MG63 (cell line): ENCODE results near the gene OR51A4. TPM values are rescaled to one million over a fixed set of nuclear protein-coding genes. Genes with fewer than 3 reads are reported as not detected.
"Not testable (repeated sequence)": the region's sequence is repeated elsewhere in the genome, so short reads cannot be mapped to it uniquely, and the experiment has no call there.

Experiments used
- DNase-seq: peaks from one replicate; pipeline ENCODE4 v3.0.0-alpha.2; 2020
- H3K27me3 ChIP-seq: fragments of 250-450 bp; sonication (Bioruptor Pico); 2 replicates; pipeline ENCODE4 v1.5.1; 2020; ENCODE audit warnings: mild to moderate bottlenecking, moderate library complexity
- H3K36me3 ChIP-seq: fragments of 250-450 bp; sonication (Bioruptor Pico); 2 replicates; pipeline ENCODE4 v1.5.1; 2020; ENCODE audit warnings: mild to moderate bottlenecking, moderate library complexity
- H3K4me3 ChIP-seq: fragments of 250-450 bp; sonication (Bioruptor Pico); 2 replicates; pipeline ENCODE4 v1.5.1; 2020; ENCODE audit warnings: mild to moderate bottlenecking, moderate library complexity
- H3K9me3 ChIP-seq: fragments of 250-450 bp; sonication (Bioruptor Pico); 2 replicates; pipeline ENCODE4 v1.5.1; 2020; ENCODE audit warnings: mild to moderate bottlenecking, moderate library complexity
- total RNA-seq: library from RNA; depleted of rRNA; stranded (reverse); fragments of >200 nt; shearing (Covaris generic); gene quantifications from 2 replicates; pipeline ENCODE4 v1.2.3, GENCODE V29; 2014; ENCODE audit warnings: low replicate concordance; rRNA removed

The OR51A4 gene
- total RNA-seq: not detected in 2 replicates

GRCh38 chr11:4947505-4947904 lies at the start of gene OR51A4:
Gene OR51A4 (minus strand): TSS chr11:4947605. CDS start chr11:4947100, 505 bp downstream.
- DNase-seq: no peak
- no peaks in the 10 kb centered on the region for H3K36me3 ChIP-seq
- H3K9me3 ChIP-seq: no peaks in the 10 kb centered on the region
- no peaks in the 10 kb centered on the region for H3K27me3 ChIP-seq
- no peak within 1 kb of the TSS for H3K4me3 ChIP-seq

- Histone ChIP-seq H3K27me3 (no peaks in the 10 kb centered on the region), H3K36me3 (no peaks in the 10 kb centered on the region), H3K9me3 (no peaks in the 10 kb centered on the region), H3K4me3 (no peak within 1 kb of the TSS)
- no peak for DNase-seq
Measured at GRCh38 chr11:4994551-4994950, 47.1 kb upstream of the OR51A4 start, which contains the start of gene OR51L1. Gene OR51L1 (plus strand): TSS chr11:4994851. CDS start chr11:4998983, 4,132 bp downstream.

GRCh38 chr11:4991060-4991459 lies 43.7 kb upstream of the OR51A4 start:
- Histone ChIP-seq H3K9me3 (no peaks in the 10 kb centered on the region), H3K27me3 (no peaks in the 10 kb centered on the region), H3K4me3 (no peak overlapping the region), H3K36me3 (no peaks in the 10 kb centered on the region)
- no peak for DNase-seq

- DNase-seq: no peak
- no peaks in the 10 kb centered on the region for H3K36me3 ChIP-seq
- no peak overlapping the region for H3K4me3 ChIP-seq
- no peaks in the 10 kb centered on the region for H3K9me3 ChIP-seq
- H3K27me3 ChIP-seq: no peaks in the 10 kb centered on the region
Measured at GRCh38 chr11:4983841-4984240, 36.4 kb upstream of the OR51A4 start.

GRCh38 chr11:4982678-4983077 lies 35.3 kb upstream of the OR51A4 start:
- Histone ChIP-seq H3K36me3 (no peaks in the 10 kb centered on the region), H3K9me3 (no peaks in the 10 kb centered on the region), H3K27me3 (no peaks in the 10 kb centered on the region), H3K4me3 (no peak overlapping the region)
- no peak for DNase-seq

GRCh38 chr11:4979036-4979435 lies 31.6 kb upstream of the OR51A4 start:
- no peaks in the 10 kb centered on the region for H3K36me3 ChIP-seq
- H3K4me3 ChIP-seq: no peak overlapping the region
- no peaks in the 10 kb centered on the region for H3K9me3 ChIP-seq
- no peaks in the 10 kb centered on the region for H3K27me3 ChIP-seq
- peak; percentile 42 for DNase-seq

- Histone ChIP-seq H3K9me3 (no peaks in the 10 kb centered on the region), H3K36me3 (no peaks in the 10 kb centered on the region)
- DNase-seq: no peak
Measured at GRCh38 chr11:4975436-4975835, 28.0 kb upstream of the OR51A4 start.

GRCh38 chr11:4962816-4963215 lies 15.4 kb upstream of the OR51A4 start:
- H3K27me3 ChIP-seq: no peaks in the 10 kb centered on the region
- H3K36me3 ChIP-seq: no peaks in the 10 kb centered on the region
- no peak overlapping the region for H3K4me3 ChIP-seq
- peak; percentile 2 for DNase-seq
- peaks cover 8% of the 10 kb centered on the region for H3K9me3 ChIP-seq

More at GRCh38 chr11:4975436-4975835, 28.0 kb upstream of the OR51A4 start:
- Histone ChIP-seq H3K4me3 (no peak overlapping the region), H3K27me3 (no peaks in the 10 kb centered on the region)

GRCh38 chr11:4960877-4961276 lies 13.5 kb upstream of the OR51A4 start:
- no peak for DNase-seq
- Histone ChIP-seq H3K9me3 (peaks cover 8% of the 10 kb centered on the region), H3K27me3 (no peaks in the 10 kb centered on the region), H3K4me3 (no peak overlapping the region), H3K36me3 (no peaks in the 10 kb centered on the region)

GRCh38 chr11:4957396-4957795 lies 10.0 kb upstream of the OR51A4 start:
- H3K36me3 ChIP-seq: no peaks in the 10 kb centered on the region
- no peaks in the 10 kb centered on the region for H3K9me3 ChIP-seq

GRCh38 chr11:4955613-4956012 lies 8.2 kb upstream of the OR51A4 start, which contains the start of gene OR51A2:
Gene OR51A2 (minus strand): TSS chr11:4955713. CDS start chr11:4955713, 0 bp downstream.
- not testable (repeated sequence) for H3K4me3 ChIP-seq, H3K9me3 ChIP-seq, H3K36me3 ChIP-seq, H3K27me3 ChIP-seq, DNase-seq

More at GRCh38 chr11:4957396-4957795, 10.0 kb upstream of the OR51A4 start:
- Histone ChIP-seq H3K4me3 (no peak overlapping the region), H3K27me3 (no peaks in the 10 kb centered on the region)
- no peak for DNase-seq

- no peaks in the 10 kb centered on the region for H3K36me3 ChIP-seq
- no peak for DNase-seq
- H3K27me3 ChIP-seq: no peaks in the 10 kb centered on the region
- no peaks in the 10 kb centered on the region for H3K9me3 ChIP-seq
- no peak overlapping the region for H3K4me3 ChIP-seq
Measured at GRCh38 chr11:4936745-4937144, 10.7 kb downstream of the OR51A4 start.

GRCh38 chr11:4932751-4933150 lies 14.7 kb downstream of the OR51A4 start:
- Histone ChIP-seq H3K9me3 (no peaks in the 10 kb centered on the region), H3K4me3 (no peak overlapping the region), H3K36me3 (no peaks in the 10 kb centered on the region), H3K27me3 (no peaks in the 10 kb centered on the region)
- DNase-seq: no peak

- no peak for DNase-seq
- Histone ChIP-seq H3K9me3 (no peaks in the 10 kb centered on the region), H3K36me3 (no peaks in the 10 kb centered on the region), H3K27me3 (no peaks in the 10 kb centered on the region), H3K4me3 (no peak overlapping the region)
Measured at GRCh38 chr11:4926608-4927007, 20.8 kb downstream of the OR51A4 start.

GRCh38 chr11:4924239-4924638 lies 23.2 kb downstream of the OR51A4 start, which contains the start of gene OR51G1:
Gene OR51G1 (minus strand): TSS chr11:4924339. CDS start chr11:4924339, 0 bp downstream.
- no peak within 1 kb of the TSS for H3K4me3 ChIP-seq

GRCh38 chr11:4922304-4922703 lies 25.1 kb downstream of the OR51A4 start:
- Histone ChIP-seq H3K9me3 (no peaks in the 10 kb centered on the region), H3K36me3 (no peaks in the 10 kb centered on the region), H3K4me3 (no peak overlapping the region), H3K27me3 (no peaks in the 10 kb centered on the region)
- no peak for DNase-seq

More at GRCh38 chr11:4924239-4924638, 23.2 kb downstream of the OR51A4 start, which contains the start of gene OR51G1:
- no peak for DNase-seq
- H3K36me3 ChIP-seq: no peaks in the 10 kb centered on the region
- no peaks in the 10 kb centered on the region for H3K27me3 ChIP-seq
- no peaks in the 10 kb centered on the region for H3K9me3 ChIP-seq

GRCh38 chr11:4921796-4922195 lies 25.6 kb downstream of the OR51A4 start:
- Histone ChIP-seq H3K27me3 (no peaks in the 10 kb centered on the region), H3K36me3 (no peaks in the 10 kb centered on the region), H3K4me3 (no peak overlapping the region), H3K9me3 (no peaks in the 10 kb centered on the region)
- DNase-seq: no peak

GRCh38 chr11:4919250-4919649 lies 28.2 kb downstream of the OR51A4 start, which contains the start of gene OR51G2:
Gene OR51G2 (minus strand): TSS chr11:4919350. CDS start chr11:4915663, 3,687 bp downstream.
- no peak for DNase-seq
- no peaks in the 10 kb centered on the region for H3K9me3 ChIP-seq
- H3K4me3 ChIP-seq: no peak within 1 kb of the TSS
- H3K27me3 ChIP-seq: no peaks in the 10 kb centered on the region
- H3K36me3 ChIP-seq: no peaks in the 10 kb centered on the region
